Renal pelvis (tissue), 4 donors: ENCODE measurements around the gene ACCS. TPM values are rescaled to one million over a fixed set of nuclear protein-coding genes. Genes with fewer than 3 reads are reported as not detected.

Experiments used
- DNase-seq: peaks from one replicate; pipeline ENCODE4 v3.0.0-alpha.2; 2013
- polyA plus RNA-seq, 3 donors: library from polyadenylated mRNA; unstranded; fragments of 120-200 nt; gene quantifications; one replicate each; pipeline ENCODE4 v1.2.1, GENCODE V29; 2013; ENCODE audit not compliant: insufficient read length in 3 of 3

The ACCS gene
- polyA plus RNA-seq, 3 donors, result 39.0 to 55.0 (median 42.0) TPM

DNA sequence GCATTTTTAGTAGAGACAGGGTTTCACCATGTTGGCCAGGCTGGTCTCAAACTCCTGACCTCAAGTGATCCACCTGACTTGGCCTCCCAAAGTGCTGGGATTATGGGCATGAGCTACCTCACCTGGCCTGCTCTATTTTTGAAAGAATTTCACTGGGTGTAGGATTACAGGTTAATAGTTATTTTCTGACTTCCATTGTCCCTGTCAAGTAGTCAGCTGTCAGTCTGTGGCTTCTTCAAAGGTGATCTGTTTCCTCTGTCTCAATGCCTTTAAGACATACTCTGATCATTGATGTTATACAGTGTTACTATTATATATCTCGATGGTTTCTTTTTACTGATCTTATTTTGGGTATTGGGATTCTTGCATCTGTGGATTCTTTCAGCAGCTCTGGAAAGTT is 19.3 kb downstream of the ACCS start:
- DNase-seq, result no peak

DNA sequence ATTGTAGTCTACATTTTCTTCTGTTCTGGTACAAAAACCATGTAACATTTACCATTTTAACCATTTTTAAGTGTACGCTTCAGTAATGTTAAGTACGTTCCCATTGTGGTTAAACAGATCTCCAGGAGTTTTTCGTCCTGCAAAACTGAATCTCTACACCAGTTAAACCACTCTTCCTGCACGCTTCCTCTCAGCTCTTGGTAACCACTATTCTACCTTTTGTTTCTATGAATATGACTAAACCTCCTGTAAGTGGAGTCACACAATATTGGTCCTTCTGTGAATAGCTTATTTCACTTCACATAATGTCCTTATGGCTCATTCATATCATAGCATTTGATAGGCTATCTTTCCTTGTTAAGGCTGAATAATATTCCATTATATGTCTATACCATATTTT is 22.3 kb downstream of the ACCS start:
- DNase-seq, result no peak

DNA sequence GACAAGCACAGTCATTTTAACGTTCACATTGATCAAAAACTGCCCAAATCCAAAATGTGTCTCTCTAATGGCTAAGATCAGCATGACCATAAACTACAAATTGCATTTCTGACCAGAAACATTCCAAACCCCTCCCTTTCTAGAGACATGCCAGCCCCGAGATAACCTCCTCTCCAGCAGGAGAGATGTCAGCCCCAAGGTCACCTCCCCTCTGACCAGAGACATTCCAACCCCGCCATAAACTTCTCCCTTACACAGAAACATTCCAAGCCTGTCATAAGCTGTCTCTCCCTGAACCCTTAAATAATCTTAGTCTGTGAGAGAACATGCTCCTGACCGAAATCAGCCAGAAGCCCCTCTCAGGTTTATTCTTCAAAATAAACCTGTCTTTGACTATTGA is 22.8 kb downstream of the ACCS start:
- no peak for DNase-seq

GRCh38 chr11:44090539-44090938 is 24.5 kb downstream of the ACCS start:
- no peak for DNase-seq

DNA sequence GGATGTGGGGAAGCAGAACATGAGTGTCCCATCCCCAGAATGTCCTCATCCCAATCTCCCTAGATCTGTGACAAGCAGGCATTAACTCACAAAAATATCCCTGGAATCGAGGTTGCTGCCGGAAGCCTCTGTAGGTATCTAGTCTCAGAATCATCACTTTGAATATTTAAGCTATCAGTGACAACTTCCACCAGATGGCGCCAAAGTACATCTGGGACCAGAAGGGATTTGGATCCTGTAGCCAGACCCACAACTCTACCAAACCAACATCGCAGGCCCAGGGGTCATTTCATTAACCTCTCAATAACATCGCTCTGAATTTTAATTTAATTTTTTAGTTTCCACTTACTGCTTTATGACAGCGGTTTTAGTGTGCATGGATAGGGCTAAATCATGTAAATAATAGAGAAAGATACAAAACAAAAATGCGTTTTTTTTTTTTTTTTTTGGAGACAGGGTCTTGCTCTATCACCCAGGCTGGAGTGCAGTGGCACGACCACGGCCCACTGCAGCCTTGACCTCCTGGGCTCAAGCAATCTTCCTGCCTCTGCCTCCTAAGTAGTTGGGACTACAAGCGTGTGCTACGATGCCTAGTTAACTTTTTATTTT is 28.3 kb downstream of the ACCS start:
- peak; percentile 78 for DNase-seq

GRCh38 chr11:44095506-44096359 is 29.7 kb downstream of the ACCS start, which contains the start of gene EXT2:
Gene EXT2 (plus strand): TSS chr11:44095678. CDS start chr11:44107713, 12,035 bp downstream.
- DNase-seq, result peak; percentile 79

- DNase-seq, result no peak
Measured at GRCh38 chr11:44096360-44097185, 30.5 kb downstream of the ACCS start.

GRCh38 chr11:44097821-44098220 is 31.8 kb downstream of the ACCS start:
- no peak for DNase-seq

GRCh38 chr11:44101098-44101497 is 35.0 kb downstream of the ACCS start:
- no peak for DNase-seq

DNA sequence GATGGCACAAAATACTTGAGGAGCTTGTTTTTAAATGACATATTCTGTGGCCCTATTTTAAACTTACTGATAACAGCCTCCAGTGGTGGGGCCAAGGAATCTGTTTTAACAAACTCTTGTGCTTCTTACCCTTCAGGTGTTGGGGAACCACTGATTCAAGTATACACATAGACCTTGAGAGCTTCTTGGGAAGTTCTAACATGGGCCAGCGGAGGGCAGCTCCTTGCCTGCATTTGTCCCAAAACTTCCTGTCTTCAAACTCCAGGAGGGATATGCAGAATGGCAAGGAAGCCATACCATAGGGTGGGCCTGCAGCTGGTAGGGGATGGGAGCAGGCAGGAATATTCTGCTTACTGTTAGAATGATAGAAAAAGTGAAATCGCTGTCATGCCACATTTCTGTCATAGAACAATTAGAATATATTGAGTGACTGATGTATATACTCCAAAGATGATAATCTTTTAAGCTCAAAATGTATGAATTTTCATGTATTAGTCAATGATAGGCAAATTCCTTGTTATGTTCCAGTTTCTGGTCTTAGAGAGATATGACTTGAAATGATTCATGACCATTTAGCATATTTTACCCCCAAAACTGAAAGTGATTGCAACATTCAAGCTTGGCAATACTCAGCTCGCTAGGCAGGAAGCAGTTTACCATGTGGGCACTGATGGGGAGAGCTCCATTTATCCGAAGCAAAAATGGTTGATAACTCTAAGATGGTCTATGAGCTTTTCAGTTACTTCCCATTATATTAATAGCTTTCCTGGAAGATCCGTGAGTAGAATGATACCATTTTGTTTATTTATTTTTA is 38.6 kb downstream of the ACCS start:
- DNase-seq, result no peak

GRCh38 chr11:44108260-44108659 is 42.2 kb downstream of the ACCS start:
- no peak for DNase-seq

DNA sequence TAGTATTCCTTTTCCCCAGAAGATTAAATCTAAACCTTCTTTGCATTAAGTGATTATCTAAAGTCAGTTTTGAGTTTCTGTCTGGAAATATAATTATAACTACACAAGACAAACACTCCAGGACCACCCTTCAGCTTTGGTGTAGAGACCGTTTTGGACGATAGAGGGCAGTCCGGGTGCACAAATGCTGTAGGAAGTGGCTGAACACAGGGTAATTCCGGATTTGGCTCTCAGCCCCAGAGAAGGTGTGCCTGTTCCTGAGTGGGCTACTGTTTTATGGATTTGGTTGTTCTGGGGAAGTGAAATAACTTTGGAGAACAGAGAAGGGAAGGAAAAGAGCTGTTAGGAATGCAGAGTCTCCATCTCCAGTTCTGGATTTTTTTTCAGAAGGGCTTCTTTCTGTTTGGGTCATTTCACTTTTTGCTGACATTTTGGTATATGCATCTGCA is 44.2 kb downstream of the ACCS start:
- peak; percentile 40 for DNase-seq

- no peak for DNase-seq
Measured at GRCh38 chr11:44112091-44112821, 46.2 kb downstream of the ACCS start.

GRCh38 chr11:44113018-44113417 is 46.9 kb downstream of the ACCS start:
- no peak for DNase-seq

DNA sequence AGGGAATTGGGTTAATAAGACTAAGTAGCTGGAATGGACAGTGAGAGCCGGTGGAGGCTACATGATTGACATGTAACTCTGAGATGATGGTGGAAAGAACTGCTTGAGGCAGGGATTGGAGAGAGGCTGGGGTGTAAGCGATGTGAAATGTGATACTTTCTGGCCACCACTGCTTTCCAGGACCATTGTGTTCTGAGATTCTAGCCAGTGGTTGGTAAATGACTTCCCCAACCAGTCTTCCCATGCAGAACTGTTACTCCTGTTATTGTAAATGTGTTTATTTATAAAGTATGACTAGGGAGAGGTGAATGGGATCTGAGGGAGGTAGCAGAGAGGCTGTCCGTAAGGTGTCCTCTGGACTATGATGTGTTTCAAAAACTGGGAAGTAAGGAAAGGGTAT is 47.5 kb downstream of the ACCS start:
- DNase-seq, result no peak

- DNase-seq, result no peak
Measured at GRCh38 chr11:44116234-44116830, 50.3 kb downstream of the ACCS start.

- no peak for DNase-seq
Measured at GRCh38 chr11:44120169-44120568, 54.1 kb downstream of the ACCS start.

GRCh38 chr11:44125598-44125997 is 59.5 kb downstream of the ACCS start:
- no peak for DNase-seq

GRCh38 chr11:44126304-44126703 is 60.2 kb downstream of the ACCS start:
- DNase-seq, result no peak

DNA sequence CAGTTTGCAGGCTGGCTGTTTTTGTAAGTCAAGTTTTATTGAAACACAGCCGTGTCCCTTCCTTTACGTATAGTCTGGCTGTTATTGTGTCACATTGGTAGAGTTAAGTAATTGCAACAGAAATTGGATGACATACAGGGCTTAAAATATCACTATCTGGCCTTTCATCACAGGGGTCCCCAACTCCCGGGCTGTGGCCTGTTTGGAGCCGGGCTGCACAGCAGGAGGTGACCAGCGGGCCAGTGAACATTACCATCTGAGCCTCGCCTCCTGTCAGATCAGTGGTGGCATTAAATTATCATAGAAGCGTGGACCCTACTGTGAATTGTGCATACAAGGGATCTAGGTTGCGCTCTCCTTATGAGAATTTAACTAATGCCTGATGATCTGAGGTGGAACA is 61.1 kb downstream of the ACCS start:
- no peak for DNase-seq
